ENCODE measurements around the gene EIF3B. TPM values are rescaled to one million over a fixed set of nuclear protein-coding genes. Genes with fewer than 3 reads are reported as not detected.
A peak's percentile ranks its signal among the peaks of the same experiment; 100 is the strongest.
"Not testable (repeated sequence)": the region's sequence is repeated elsewhere in the genome, so short reads cannot be mapped to it uniquely, and the experiment has no call there.

Gene EIF3B
- total and polyA plus RNA-seq, 2 experiments from 2014 or later = 151 to 161 TPM

GRCh38 chr7:2384354-2385243 lies 30.0 kb downstream of the EIF3B start:
- Histone ChIP-seq H3K27ac (no peak overlapping the region), H3K9me3 (ENCODE audit: low read depth) (no peaks in the 10 kb centered on the region), H3K4me3 (no peak overlapping the region), H3K27me3 (no peaks in the 10 kb centered on the region), H3K36me3 (peaks cover 16% of the 10 kb centered on the region), H3K4me1 (ENCODE audit: low read depth) (no peaks in the 10 kb centered on the region)
- TF ChIP-seq CTCF (IDR thresholded peaks at IDR 0.05; ENCODE audit: low read depth, low read length) = no peak
- no peak for DNase-seq (ENCODE audit: low read depth in 1 of 2, low spot score in 1 of 2)

- not testable (repeated sequence) for H3K36me3 ChIP-seq; H3K4me1 ChIP-seq (ENCODE audit: low read depth)
Measured at GRCh38 chr7:2386122-2386521, 31.5 kb downstream of the EIF3B start.

GRCh38 chr7:2386964-2387669 lies 32.5 kb downstream of the EIF3B start:
- no peaks in the 10 kb centered on the region for H3K36me3 ChIP-seq
- H3K27me3 ChIP-seq = no peaks in the 10 kb centered on the region
- no peaks in the 10 kb centered on the region for H3K9me3 ChIP-seq (ENCODE audit: low read depth)
- H3K4me1 ChIP-seq (ENCODE audit: low read depth) = peaks cover 6% of the 10 kb centered on the region
- TF ChIP-seq CTCF (IDR thresholded peaks at IDR 0.05; ENCODE audit: low read depth, low read length) = no peak
- no peak overlapping the region for H3K27ac ChIP-seq
- H3K4me3 ChIP-seq = no peak overlapping the region
- no peak for DNase-seq (ENCODE audit: low read depth in 1 of 2, low spot score in 1 of 2)

More at GRCh38 chr7:2386122-2386521, 31.5 kb downstream of the EIF3B start:
- not testable (repeated sequence) for H3K27ac ChIP-seq; H3K4me3 ChIP-seq; H3K27me3 ChIP-seq; DNase-seq (ENCODE audit: low read depth in 1 of 2, low spot score in 1 of 2); H3K9me3 ChIP-seq (ENCODE audit: low read depth)

- H3K27me3 ChIP-seq = no peaks in the 10 kb centered on the region
- H3K27ac ChIP-seq = no peak overlapping the region
- TF ChIP-seq CTCF (IDR thresholded peaks at IDR 0.05; ENCODE audit: low read depth, low read length) = no peak
- H3K4me3 ChIP-seq = no peak overlapping the region
- H3K9me3 ChIP-seq (ENCODE audit: low read depth) = no peaks in the 10 kb centered on the region
- no peak for DNase-seq (ENCODE audit: low read depth in 1 of 2, low spot score in 1 of 2)
- H3K36me3 ChIP-seq = no peaks in the 10 kb centered on the region
- H3K4me1 ChIP-seq (ENCODE audit: low read depth) = peaks cover 6% of the 10 kb centered on the region
Measured at GRCh38 chr7:2387897-2388636, 33.4 kb downstream of the EIF3B start.

- H3K4me1 ChIP-seq (ENCODE audit: low read depth) = peaks cover 6% of the 10 kb centered on the region
- TF ChIP-seq CTCF (IDR thresholded peaks at IDR 0.05; ENCODE audit: low read depth, low read length) = no peak
- no peak overlapping the region for H3K4me3 ChIP-seq
- no peak for DNase-seq (ENCODE audit: low read depth in 1 of 2, low spot score in 1 of 2)
- H3K9me3 ChIP-seq (ENCODE audit: low read depth) = no peaks in the 10 kb centered on the region
- no peaks in the 10 kb centered on the region for H3K27me3 ChIP-seq
- H3K27ac ChIP-seq = no peak overlapping the region
- H3K36me3 ChIP-seq = no peaks in the 10 kb centered on the region
Measured at GRCh38 chr7:2388637-2388954, 34.0 kb downstream of the EIF3B start.

- not testable (repeated sequence) for H3K27me3 ChIP-seq; H3K27ac ChIP-seq; H3K9me3 ChIP-seq (ENCODE audit: low read depth); H3K36me3 ChIP-seq; H3K4me3 ChIP-seq; H3K4me1 ChIP-seq (ENCODE audit: low read depth)
- DNase-seq (ENCODE audit: low read depth in 1 of 2, low spot score in 1 of 2) = peak in 1 of 2 donors; percentile 64
Measured at GRCh38 chr7:2390020-2390816, 35.6 kb downstream of the EIF3B start.

Measured in cardiac muscle cell (in vitro differentiated cells and primary cell).